Fibroblast of skin of left biceps (primary cell): ENCODE measurements around the gene NINJ2.

Source experiments
- DNase-seq, 2 experiments: peaks; one replicate each; pipeline ENCODE4 v3.0.0-alpha.2; 2013; ENCODE audit warnings: low read depth in 2 of 2

NINJ2 gene

GRCh38 chr12:531951-532585 is 131.2 kb downstream of the NINJ2 start:
- no peak for DNase-seq

- DNase-seq, result no peak
These were observed 132.4 kb downstream of the NINJ2 start for GRCh38 chr12:530821-531220.

DNA sequence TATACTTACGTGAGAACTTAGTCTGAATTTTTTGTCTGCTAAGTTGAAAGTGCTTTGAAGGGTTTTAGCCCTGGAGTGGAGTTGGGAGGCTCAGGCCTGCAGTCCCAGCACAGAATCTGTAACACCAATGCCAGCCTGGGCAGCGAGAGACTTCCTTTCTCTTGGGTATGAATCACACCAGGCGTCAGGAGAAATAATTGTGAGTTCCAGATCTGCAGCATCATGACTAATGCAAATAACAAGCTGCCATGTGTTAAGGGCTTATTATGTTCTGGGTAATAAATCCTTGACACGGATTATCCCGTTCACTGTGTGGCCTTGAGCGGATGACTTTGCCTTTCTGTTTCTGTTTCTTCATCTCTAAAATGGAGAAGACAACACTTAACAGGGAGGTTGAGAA is 132.9 kb downstream of the NINJ2 start:
- DNase-seq, result no peak

DNA sequence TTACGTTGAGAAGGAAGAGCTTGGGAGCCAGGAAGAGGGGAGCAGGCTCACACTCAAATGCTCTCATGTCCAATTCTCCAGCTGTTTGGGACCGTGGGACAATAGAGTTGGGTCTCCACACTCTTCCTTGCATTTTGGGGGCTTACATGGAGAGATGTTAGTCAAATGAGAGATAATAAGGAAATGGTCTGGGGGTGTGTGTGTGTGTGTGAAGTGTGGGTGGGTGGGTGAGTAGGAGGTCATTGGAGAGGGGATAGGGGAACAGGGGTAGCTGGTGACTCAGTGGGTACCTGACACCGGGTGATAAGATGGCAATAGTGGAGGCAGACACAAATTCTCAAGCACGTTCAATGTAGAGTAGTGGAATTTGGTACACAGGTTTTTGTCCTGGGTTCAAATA is 135.5 kb downstream of the NINJ2 start:
- no peak for DNase-seq

DNA sequence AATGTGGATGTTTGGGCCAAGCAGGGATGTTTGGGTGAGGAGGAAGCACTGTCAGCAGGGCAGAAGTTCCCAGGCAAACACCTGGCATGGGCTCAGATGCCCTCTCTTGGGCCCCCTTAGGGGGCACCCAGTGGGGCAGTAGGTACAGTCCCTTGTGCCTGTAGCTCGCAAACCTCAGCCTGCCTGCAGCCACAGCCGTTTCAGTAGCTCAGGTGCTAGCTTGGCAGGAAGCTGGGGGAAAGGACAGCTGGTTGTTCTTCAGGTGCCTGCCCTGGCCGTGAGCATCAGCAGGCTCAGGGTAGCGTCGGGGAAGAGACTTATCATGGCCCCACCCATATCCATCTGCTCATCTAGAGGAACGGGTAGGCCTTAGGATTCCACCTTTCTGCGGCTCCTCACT is 136.0 kb downstream of the NINJ2 start:
- DNase-seq, result no peak

DNA sequence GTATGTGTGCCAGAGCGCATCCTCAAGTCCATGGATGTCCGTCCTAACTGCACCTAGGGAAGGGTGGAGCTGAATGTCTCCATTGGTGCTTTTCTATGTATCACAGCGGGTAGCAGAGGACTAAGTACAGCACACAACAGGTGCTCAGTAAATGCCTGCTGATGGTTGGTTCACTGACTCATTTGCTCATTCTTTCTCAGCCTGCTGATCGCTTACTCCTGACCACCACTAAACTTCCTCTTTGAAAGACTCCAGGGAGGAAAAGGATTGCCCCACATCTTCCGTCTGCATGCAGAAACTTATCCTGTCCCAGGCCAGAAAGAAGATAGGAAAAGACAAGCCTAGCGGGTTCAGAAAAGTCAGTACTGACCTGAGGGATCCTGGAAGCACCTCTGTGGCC is 137.2 kb downstream of the NINJ2 start:
- DNase-seq, result no peak

GRCh38 chr12:524167-524951 is 138.9 kb downstream of the NINJ2 start:
- no peak for DNase-seq

DNA sequence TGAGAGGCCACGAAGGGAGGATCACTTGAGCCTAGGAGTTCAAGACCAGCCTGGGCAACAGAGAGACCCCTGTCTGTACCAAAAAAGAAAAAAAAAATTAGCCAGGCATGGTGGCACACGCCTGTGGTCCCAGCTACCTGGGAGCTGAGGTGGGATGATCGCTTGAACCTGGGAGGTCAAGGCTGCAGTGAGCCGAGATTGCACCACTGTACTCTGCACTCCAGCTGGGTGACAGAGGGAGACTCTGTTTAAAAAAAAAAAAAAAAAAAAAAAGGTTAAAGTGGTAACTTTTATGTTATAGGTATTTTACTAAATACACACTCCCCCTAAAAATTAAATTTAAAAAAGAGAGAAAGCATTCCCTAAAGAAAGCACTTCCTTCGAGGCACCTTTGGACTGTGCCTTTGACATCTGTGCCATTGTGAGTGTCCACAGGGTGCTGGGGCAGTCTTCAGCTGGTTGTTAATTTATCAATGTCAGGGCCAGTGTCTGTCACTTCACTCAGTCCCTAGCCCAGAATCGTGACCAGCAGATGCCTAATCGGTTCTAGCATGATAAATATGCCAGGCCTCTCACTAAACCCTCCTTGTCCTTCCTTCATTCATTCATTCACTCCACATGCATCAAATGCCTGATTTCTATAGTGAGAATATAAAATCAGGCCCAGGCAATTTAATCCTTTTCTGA is 140.4 kb downstream of the NINJ2 start:
- DNase-seq, result no peak

- no peak for DNase-seq
These were observed 143.1 kb downstream of the NINJ2 start for GRCh38 chr12:520119-520518.

GRCh38 chr12:517538-517937 is 145.7 kb downstream of the NINJ2 start:
- DNase-seq, result no peak
